ENCODE data around the gene CSRP3.

The CSRP3 gene

GRCh38 chr11:19239039-19239438, 37.3 kb upstream of the CSRP3 start:
- DNase-seq (ENCODE audit: low spot score in 2 of 2) = no peak
- Mint-ChIP-seq H3K27ac (ENCODE audit: low read depth) (no peak overlapping the region), H3K4me3 (no peak overlapping the region), H3K36me3 (ENCODE audit: insufficient read depth) (peaks cover 5% of the 10 kb centered on the region), H3K4me1 (peaks cover 16% of the 10 kb centered on the region), H3K9me3 (no peaks in the 10 kb centered on the region), H3K27me3 (peaks cover 23% of the 10 kb centered on the region)
- ATAC-seq (replicated peaks; ENCODE audit: extremely low read depth, poor library complexity, severe bottlenecking) = no peak

GRCh38 chr11:19237813-19238212, 36.0 kb upstream of the CSRP3 start:
- no peak overlapping the region for H3K27ac Mint-ChIP-seq (ENCODE audit: low read depth)
- peaks cover 16% of the 10 kb centered on the region for H3K4me1 Mint-ChIP-seq
- ATAC-seq (replicated peaks; ENCODE audit: extremely low read depth, poor library complexity, severe bottlenecking) (no peak), DNase-seq (ENCODE audit: low spot score in 2 of 2) (no peak)
- no peak overlapping the region for H3K4me3 Mint-ChIP-seq
- peaks cover 11% of the 10 kb centered on the region for H3K27me3 Mint-ChIP-seq
- peaks cover 5% of the 10 kb centered on the region for H3K36me3 Mint-ChIP-seq (ENCODE audit: insufficient read depth)
- H3K9me3 Mint-ChIP-seq = no peaks in the 10 kb centered on the region

GRCh38 chr11:19237381-19237780, 35.6 kb upstream of the CSRP3 start:
- H3K36me3 Mint-ChIP-seq (ENCODE audit: insufficient read depth) = peaks cover 5% of the 10 kb centered on the region
- H3K27ac Mint-ChIP-seq (ENCODE audit: low read depth) = no peak overlapping the region
- H3K4me1 Mint-ChIP-seq = peaks cover 13% of the 10 kb centered on the region
- no peaks in the 10 kb centered on the region for H3K9me3 Mint-ChIP-seq
- ATAC-seq (replicated peaks; ENCODE audit: extremely low read depth, poor library complexity, severe bottlenecking) (no peak), DNase-seq (ENCODE audit: low spot score in 2 of 2) (no peak)
- peaks cover 7% of the 10 kb centered on the region for H3K27me3 Mint-ChIP-seq
- H3K4me3 Mint-ChIP-seq = no peak overlapping the region

DNA sequence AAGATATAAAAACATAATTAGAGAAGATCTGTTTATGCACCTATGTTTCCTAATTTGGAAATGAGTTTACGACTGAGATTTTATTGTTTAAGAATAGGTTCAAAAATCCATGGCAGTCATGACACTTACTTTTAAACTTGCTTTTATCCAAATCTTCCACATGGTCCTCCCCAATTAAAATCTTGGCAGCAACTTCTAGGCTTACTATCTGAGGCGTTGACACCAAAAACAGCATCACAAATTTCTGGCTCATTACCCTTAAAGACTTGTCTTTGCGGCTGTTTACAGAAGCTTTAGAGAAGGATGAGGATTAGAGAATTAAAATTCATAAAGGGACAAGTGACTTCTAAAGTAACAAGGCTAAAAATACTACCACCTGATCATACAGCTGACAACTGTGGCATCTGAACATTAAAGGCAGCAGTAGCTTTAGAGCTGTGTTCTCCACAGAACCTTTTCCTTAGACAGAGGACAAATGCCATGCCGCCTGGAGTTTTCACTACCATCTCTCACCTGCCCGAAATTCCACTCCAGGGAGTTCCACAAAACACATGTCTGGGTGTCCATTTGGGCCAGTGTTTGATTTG, 32.5 kb upstream of the CSRP3 start:
- H3K4me1 Mint-ChIP-seq = no peaks in the 10 kb centered on the region
- H3K9me3 Mint-ChIP-seq = no peaks in the 10 kb centered on the region

DNA sequence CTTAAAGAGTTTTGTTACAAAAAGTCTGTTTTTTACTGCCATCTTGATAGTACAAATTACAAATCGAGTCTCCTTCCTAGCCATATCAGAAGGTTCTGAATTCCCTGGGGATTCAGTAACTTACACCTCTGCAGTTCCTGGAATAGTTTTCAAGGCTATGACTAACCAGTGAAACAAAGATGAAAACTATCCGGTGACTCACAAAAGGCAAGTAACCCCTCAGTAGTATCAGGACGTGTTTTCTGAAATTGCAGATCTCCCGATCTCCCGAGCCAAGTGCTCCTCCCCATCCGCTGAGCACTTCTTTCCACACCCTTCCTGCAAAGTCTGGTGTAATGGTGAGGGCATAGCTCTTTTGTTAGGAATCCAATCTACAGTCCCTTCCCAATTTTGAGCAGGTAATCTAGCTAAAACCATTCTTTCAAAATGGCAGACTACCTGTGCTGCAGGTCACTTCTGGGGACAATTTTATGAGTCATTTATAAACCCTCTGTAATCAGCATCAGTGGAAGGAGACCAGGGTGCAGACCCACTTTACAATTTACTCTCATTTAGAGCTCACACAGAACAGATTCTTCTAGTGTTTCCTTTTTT, 31.2 kb upstream of the CSRP3 start:
- no peak for ATAC-seq (replicated peaks; ENCODE audit: extremely low read depth, poor library complexity, severe bottlenecking)
- H3K36me3 Mint-ChIP-seq (ENCODE audit: insufficient read depth) = peaks cover 2% of the 10 kb centered on the region

More for the DNA sequence above, 32.5 kb upstream of the CSRP3 start:
- ATAC-seq (replicated peaks; ENCODE audit: extremely low read depth, poor library complexity, severe bottlenecking) (no peak), DNase-seq (ENCODE audit: low spot score in 2 of 2) (no peak)
- no peak overlapping the region for H3K4me3 Mint-ChIP-seq
- peaks cover 2% of the 10 kb centered on the region for H3K36me3 Mint-ChIP-seq (ENCODE audit: insufficient read depth)
- H3K27ac Mint-ChIP-seq (ENCODE audit: low read depth) = no peak overlapping the region
- no peaks in the 10 kb centered on the region for H3K27me3 Mint-ChIP-seq

DNA sequence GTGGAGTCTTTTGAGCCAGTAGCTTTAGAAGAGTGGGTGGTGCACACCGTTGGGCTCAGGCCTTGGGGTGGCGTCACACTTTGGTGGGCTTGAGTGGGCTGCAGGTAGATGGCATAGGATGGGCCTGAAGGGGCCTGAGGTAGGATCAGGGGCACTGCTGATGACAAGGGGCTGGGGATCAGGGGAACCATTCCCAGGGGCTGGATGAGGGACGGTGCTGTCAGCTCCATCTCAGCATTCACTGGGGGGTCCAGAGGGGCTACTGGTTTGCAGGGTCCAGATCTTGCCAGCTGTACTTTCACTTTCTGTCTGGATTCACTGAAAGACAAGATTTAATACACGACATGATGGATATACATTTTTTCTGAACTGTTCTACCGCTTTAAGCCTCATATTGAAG, 27.9 kb upstream of the CSRP3 start:
- DNase-seq (ENCODE audit: low spot score in 2 of 2) (no peak), ATAC-seq (replicated peaks; ENCODE audit: extremely low read depth, poor library complexity, severe bottlenecking) (no peak)
- H3K4me1 Mint-ChIP-seq = no peaks in the 10 kb centered on the region
- H3K4me3 Mint-ChIP-seq = no peak overlapping the region
- no peaks in the 10 kb centered on the region for H3K9me3 Mint-ChIP-seq
- H3K27ac Mint-ChIP-seq (ENCODE audit: low read depth) = no peak overlapping the region
- H3K36me3 Mint-ChIP-seq (ENCODE audit: insufficient read depth) = peaks cover 2% of the 10 kb centered on the region
- H3K27me3 Mint-ChIP-seq = no peaks in the 10 kb centered on the region

More for the DNA sequence above, 31.2 kb upstream of the CSRP3 start:
- no peak for DNase-seq (ENCODE audit: low spot score in 2 of 2)
- Mint-ChIP-seq H3K27ac (ENCODE audit: low read depth) (no peak overlapping the region), H3K4me1 (no peaks in the 10 kb centered on the region), H3K9me3 (no peaks in the 10 kb centered on the region), H3K4me3 (no peak overlapping the region), H3K27me3 (no peaks in the 10 kb centered on the region)

GRCh38 chr11:19228968-19229367, 27.2 kb upstream of the CSRP3 start:
- Mint-ChIP-seq H3K4me3 (no peak overlapping the region), H3K4me1 (no peaks in the 10 kb centered on the region), H3K27me3 (no peaks in the 10 kb centered on the region), H3K27ac (ENCODE audit: low read depth) (no peak overlapping the region), H3K36me3 (ENCODE audit: insufficient read depth) (peaks cover 5% of the 10 kb centered on the region), H3K9me3 (no peaks in the 10 kb centered on the region)
- ATAC-seq (replicated peaks; ENCODE audit: extremely low read depth, poor library complexity, severe bottlenecking) = no peak
- no peak for DNase-seq (ENCODE audit: low spot score in 2 of 2)

GRCh38 chr11:19226378-19227195, 24.8 kb upstream of the CSRP3 start:
- Mint-ChIP-seq H3K4me3 (no peak overlapping the region), H3K36me3 (ENCODE audit: insufficient read depth) (peaks cover 5% of the 10 kb centered on the region), H3K4me1 (no peaks in the 10 kb centered on the region), H3K27ac (ENCODE audit: low read depth) (no peak overlapping the region), H3K27me3 (no peaks in the 10 kb centered on the region), H3K9me3 (no peaks in the 10 kb centered on the region)
- DNase-seq (ENCODE audit: low spot score in 2 of 2) (no peak), ATAC-seq (replicated peaks; ENCODE audit: extremely low read depth, poor library complexity, severe bottlenecking) (no peak)

GRCh38 chr11:19225581-19225980, 23.8 kb upstream of the CSRP3 start:
- H3K4me3 Mint-ChIP-seq = no peak overlapping the region
- no peaks in the 10 kb centered on the region for H3K27me3 Mint-ChIP-seq
- no peaks in the 10 kb centered on the region for H3K4me1 Mint-ChIP-seq
- no peak for ATAC-seq (replicated peaks; ENCODE audit: extremely low read depth, poor library complexity, severe bottlenecking)
- no peak for DNase-seq (ENCODE audit: low spot score in 2 of 2)
- H3K36me3 Mint-ChIP-seq (ENCODE audit: insufficient read depth) = peaks cover 5% of the 10 kb centered on the region
- H3K9me3 Mint-ChIP-seq = no peaks in the 10 kb centered on the region
- no peak overlapping the region for H3K27ac Mint-ChIP-seq (ENCODE audit: low read depth)

GRCh38 chr11:19225123-19225522, 23.3 kb upstream of the CSRP3 start:
- H3K4me1 Mint-ChIP-seq = no peaks in the 10 kb centered on the region
- H3K27ac Mint-ChIP-seq (ENCODE audit: low read depth) = no peak overlapping the region

DNA sequence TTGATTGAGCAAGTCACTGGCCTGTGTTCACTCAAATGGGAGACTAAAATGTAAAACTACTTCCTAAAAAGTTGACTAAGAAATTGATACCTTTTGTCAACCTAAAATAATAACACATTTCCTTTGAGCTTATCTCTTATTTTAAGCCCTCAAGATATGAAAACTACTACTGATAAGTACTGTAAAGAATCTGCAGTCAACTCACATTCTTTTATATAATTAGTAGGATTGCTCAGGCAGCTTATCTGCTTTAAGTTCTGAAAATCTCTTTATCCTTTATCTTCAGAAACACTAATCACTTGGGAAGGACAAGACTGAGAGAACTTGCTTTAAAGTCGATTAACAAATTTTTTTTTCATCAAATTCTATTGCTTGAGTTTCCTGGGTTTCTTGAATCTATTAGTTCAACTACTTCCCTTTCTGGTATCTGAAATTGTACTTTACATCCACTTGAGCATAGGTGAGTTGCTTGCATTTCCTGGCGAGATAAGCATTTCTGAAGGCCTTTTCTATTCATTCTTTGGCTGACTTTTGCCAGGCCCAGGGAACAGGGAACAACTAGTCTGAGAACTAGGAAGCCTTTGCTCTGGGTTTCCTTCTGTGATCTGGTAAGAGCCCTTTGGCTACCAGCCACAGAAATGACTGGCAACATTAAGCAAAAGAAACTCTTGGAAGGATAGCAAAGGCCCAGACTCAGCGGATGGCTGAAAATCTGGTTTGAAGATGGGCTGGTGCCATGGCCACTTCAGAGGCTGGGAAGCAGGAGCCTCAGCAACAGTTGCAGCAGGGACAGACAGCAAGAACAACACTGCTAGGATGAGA, 19.3 kb upstream of the CSRP3 start:
- Mint-ChIP-seq H3K4me3 (no peak overlapping the region), H3K4me1 (no peaks in the 10 kb centered on the region), H3K27ac (ENCODE audit: low read depth) (no peak overlapping the region), H3K36me3 (ENCODE audit: insufficient read depth) (peaks cover 2% of the 10 kb centered on the region), H3K9me3 (no peaks in the 10 kb centered on the region), H3K27me3 (peaks cover under 1% of the 10 kb centered on the region)
- DNase-seq (ENCODE audit: low spot score in 2 of 2) = no peak
- no peak for ATAC-seq (replicated peaks; ENCODE audit: extremely low read depth, poor library complexity, severe bottlenecking)

More at GRCh38 chr11:19225123-19225522, 23.3 kb upstream of the CSRP3 start:
- peaks cover 5% of the 10 kb centered on the region for H3K36me3 Mint-ChIP-seq (ENCODE audit: insufficient read depth)
- ATAC-seq (replicated peaks; ENCODE audit: extremely low read depth, poor library complexity, severe bottlenecking) (no peak), DNase-seq (ENCODE audit: low spot score in 2 of 2) (no peak)
- no peak overlapping the region for H3K4me3 Mint-ChIP-seq
- H3K27me3 Mint-ChIP-seq = no peaks in the 10 kb centered on the region
- H3K9me3 Mint-ChIP-seq = no peaks in the 10 kb centered on the region

GRCh38 chr11:19218786-19219460, 17.1 kb upstream of the CSRP3 start:
- DNase-seq (ENCODE audit: low spot score in 2 of 2) (no peak), ATAC-seq (replicated peaks; ENCODE audit: extremely low read depth, poor library complexity, severe bottlenecking) (no peak)
- H3K4me1 Mint-ChIP-seq = no peaks in the 10 kb centered on the region
- H3K27ac Mint-ChIP-seq (ENCODE audit: low read depth) = no peak overlapping the region
- no peaks in the 10 kb centered on the region for H3K36me3 Mint-ChIP-seq (ENCODE audit: insufficient read depth)
- H3K9me3 Mint-ChIP-seq = no peaks in the 10 kb centered on the region
- peaks cover 22% of the 10 kb centered on the region for H3K27me3 Mint-ChIP-seq
- no peak overlapping the region for H3K4me3 Mint-ChIP-seq

All from central memory CD8-positive, alpha-beta T cell (primary cell).